OCI-M1 (cell line): ENCODE data around the gene BAIAP2L2.
"Not testable (repeated sequence)": the region's sequence is repeated elsewhere in the genome, so short reads cannot be mapped to it uniquely, and the experiment has no call there.

Experiments used
- DNase-seq: peaks from one replicate; lab custom pipeline; 2025; lab: John Stamatoyannopoulos, UW

Gene BAIAP2L2, protein sequence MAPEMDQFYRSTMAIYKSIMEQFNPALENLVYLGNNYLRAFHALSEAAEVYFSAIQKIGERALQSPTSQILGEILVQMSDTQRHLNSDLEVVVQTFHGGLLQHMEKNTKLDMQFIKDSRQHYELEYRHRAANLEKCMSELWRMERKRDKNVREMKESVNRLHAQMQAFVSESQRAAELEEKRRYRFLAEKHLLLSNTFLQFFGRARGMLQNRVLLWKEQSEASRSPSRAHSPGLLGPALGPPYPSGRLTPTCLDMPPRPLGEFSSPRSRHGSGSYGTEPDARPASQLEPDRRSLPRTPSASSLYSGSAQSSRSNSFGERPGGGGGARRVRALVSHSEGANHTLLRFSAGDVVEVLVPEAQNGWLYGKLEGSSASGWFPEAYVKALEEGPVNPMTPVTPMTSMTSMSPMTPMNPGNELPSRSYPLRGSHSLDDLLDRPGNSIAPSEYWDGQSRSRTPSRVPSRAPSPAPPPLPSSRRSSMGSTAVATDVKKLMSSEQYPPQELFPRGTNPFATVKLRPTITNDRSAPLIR

GRCh38 chr22:38110008-38110862, at the start of gene BAIAP2L2:
Gene BAIAP2L2 (minus strand): TSS chr22:38110684. CDS start chr22:38110525, 159 bp downstream.
- no peak for DNase-seq

- DNase-seq = no peak
Observed at GRCh38 chr22:38155703-38156102, 45.2 kb upstream of the BAIAP2L2 start.

GRCh38 chr22:38154563-38154915, 44.1 kb upstream of the BAIAP2L2 start:
- DNase-seq = not testable (repeated sequence)

DNA sequence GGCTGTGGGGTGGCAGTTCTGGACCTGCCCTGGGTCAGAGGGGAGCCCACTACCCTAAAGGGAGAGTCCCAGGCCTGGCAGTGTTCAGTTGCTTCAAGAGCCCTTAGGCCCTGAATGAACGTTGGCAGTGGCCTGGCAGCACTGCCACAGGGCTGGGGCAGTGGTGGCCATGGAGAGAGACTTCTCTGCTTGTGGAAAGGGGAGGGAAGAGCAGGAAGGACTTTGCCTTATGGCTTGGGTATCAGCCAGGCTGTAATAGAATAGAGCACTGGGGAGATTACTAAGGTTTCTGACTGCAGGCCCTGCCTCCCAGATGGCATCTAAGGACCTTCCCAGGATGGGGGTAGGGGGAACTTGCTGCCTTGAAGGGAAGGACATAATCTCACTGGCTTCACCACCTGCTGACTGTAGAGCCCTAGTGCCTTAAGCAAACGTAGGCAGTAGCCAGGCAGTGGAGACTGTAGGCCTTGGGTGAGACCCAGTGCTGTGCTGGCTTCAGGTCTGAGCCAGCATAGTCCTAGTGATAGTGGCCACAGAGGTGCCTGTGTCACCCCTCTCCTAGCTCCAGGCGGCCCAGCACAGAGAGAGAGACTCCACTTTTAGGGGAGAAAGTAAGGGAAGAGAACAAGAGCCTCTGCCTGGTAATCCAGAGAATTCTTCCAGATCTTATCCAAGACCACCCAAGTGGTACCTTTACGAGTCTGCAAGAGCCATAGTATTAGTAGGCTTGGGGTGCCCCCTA, 43.5 kb upstream of the BAIAP2L2 start:
- DNase-seq = peak; percentile 22

DNA sequence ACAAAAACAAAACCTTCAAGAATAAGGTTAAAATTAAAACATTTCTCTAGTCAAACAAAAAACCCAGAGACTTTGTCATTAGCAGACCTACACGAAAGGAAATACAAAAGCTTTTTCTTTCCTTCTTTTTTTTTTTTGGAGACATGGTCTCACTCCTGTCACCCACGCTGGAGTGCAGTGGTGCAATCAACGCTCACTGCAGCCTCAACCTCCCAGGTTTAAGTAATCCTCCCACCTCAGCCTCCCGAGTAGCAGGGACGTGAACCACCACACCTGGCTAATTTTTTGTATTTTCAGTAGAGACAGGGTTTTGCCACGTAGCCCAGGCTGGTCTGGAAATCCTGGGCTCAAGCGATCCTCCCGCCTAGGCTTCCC, 40.6 kb upstream of the BAIAP2L2 start:
- no peak for DNase-seq

DNA sequence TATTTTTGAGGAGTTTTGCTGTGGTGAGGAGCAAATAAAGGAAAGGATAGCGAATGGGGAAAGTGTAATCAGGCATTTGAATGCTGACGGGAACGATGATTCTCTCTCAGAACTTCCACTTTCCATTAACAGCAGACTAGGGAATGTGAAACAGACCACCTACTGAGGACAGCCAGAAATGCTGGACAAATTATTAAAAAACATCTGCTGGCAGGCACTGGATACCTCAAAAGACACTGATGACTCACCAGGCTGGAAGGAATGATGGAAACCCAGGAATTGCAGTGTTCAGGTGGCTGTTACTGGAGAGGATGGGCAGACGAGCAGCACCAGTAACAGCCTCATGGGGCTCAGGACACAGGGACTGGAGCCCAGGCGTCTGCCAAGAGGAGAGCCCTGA, 37.8 kb upstream of the BAIAP2L2 start:
- DNase-seq = peak; percentile 27

- DNase-seq = not testable (repeated sequence)
Observed at GRCh38 chr22:38146166-38146565, 35.7 kb upstream of the BAIAP2L2 start.

DNA sequence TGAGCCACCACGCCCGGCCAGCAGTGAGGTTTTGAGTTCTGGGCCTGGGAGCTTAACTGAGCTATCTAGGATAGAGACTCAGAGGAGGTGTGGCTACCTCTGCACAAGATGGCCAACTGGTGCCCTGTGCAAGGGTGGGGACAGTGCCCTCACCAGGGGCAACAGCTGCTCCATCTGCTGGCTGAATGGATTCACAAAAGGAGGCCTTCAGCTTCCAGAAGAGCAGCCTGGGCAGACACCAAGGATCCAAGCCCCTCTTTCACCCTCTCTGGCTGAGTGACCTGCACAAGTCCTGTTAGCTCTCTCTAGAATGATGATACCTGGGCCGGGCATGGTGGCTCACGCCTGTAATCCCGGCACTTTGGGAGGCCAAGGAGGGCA, 33.5 kb upstream of the BAIAP2L2 start:
- peak; percentile 34 for DNase-seq

DNA sequence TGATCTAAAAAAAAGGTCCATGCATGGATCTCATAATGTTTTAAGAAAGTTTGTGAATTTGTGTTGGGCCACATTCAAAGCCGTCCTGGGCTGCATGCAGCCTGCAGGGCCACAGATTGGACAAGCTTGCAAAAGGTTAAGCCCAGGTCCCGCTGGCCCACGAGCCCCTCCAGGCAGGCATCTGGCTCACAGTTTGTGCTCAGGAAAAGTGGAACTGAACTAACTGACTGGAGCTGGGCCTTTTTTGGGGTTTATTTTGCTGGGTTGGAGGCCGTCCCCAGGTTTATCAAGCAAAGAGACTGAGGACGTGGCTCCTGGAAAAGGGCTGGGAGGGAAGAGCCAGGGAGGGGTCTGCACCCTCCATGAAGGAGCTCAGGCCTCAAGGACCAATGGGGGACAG, 32.1 kb upstream of the BAIAP2L2 start:
- peak; percentile 55 for DNase-seq

GRCh38 chr22:38141217-38141973, 30.9 kb upstream of the BAIAP2L2 start:
- DNase-seq = peak; percentile 27

GRCh38 chr22:38139901-38140300, 29.4 kb upstream of the BAIAP2L2 start:
- no peak for DNase-seq

DNA sequence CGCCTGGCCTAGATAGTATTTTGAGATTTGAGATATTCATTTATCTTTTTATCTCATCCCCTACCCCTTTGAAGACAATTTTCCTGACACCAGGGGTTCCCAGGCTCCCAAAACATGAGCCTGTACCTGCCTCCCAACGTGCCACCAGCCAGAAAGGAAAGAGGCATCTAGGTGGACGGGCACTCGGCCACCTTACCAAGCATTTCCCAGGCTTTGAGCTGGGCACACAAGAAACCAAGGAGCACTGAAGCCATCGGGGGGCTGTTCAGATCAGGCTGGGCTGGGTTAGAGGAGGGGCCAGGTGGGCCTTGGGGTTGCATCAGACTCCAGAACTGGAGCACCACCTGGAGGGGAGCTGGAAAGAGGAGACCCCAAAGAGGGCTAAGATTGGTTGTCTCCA, 28.5 kb upstream of the BAIAP2L2 start:
- no peak for DNase-seq

GRCh38 chr22:38137876-38138687, 27.6 kb upstream of the BAIAP2L2 start:
- no peak for DNase-seq

GRCh38 chr22:38136607-38137006, 26.1 kb upstream of the BAIAP2L2 start:
- no peak for DNase-seq

DNA sequence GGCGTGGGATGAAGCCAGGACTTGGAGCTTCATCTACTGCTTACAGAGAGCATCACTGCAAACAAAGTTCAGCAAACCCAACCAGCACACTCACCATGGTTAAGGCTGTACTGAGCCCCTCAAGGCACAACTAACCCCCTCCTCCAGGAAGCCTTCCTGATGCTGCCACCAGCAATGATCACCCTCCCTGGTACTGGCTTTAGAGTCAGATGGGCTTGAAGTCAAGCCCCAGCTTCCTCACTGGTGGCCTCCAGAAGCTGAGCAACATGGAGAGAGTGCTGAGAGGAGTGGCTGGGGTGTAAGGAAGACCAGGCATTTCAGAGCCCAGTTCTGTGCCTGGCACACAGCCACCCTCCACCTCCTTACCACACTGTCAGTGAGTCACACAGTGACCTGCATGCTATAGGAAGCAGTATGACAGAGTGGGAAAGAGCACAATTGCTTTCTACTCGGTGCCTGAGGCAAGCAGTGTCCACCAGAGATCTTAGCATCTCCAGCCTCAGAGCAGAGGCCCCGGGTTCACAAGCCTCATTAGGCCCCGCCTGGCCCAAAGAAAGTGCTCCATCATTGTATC, 24.7 kb upstream of the BAIAP2L2 start:
- DNase-seq = peak; percentile 2

- no peak for DNase-seq
Observed at GRCh38 chr22:38133331-38133730, 22.8 kb upstream of the BAIAP2L2 start.

- DNase-seq = no peak
Observed at GRCh38 chr22:38132794-38133193, 22.3 kb upstream of the BAIAP2L2 start.

GRCh38 chr22:38132136-38132535, 21.7 kb upstream of the BAIAP2L2 start:
- no peak for DNase-seq

DNA sequence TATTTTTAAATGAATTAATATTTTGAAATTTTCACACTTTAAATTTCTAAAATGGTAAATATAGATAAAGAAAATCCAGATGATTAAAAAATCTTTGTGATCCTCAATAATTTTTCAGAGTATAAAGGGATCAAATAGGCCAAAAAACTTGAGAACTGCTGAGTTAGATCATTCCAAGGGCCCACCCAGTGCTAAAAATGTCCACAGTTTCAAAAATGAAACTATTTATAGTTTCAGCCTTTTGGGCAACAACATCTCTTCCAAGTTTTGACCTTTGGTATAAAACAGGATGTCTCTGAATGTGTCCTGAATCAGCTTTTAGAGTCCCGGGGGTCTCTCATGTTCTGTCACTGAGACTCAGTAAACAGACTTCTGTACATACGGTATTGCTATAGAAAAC, 20.9 kb upstream of the BAIAP2L2 start:
- DNase-seq = no peak

GRCh38 chr22:38129856-38130255, 19.4 kb upstream of the BAIAP2L2 start:
- DNase-seq = no peak
